ENCODE data around the gene ZNF92. TPM values are rescaled to one million over a fixed set of nuclear protein-coding genes. Genes with fewer than 3 reads are reported as not detected.

ZNF92 gene
- 2.0 and 3.5 TPM in 2 replicates for total RNA-seq

DNA sequence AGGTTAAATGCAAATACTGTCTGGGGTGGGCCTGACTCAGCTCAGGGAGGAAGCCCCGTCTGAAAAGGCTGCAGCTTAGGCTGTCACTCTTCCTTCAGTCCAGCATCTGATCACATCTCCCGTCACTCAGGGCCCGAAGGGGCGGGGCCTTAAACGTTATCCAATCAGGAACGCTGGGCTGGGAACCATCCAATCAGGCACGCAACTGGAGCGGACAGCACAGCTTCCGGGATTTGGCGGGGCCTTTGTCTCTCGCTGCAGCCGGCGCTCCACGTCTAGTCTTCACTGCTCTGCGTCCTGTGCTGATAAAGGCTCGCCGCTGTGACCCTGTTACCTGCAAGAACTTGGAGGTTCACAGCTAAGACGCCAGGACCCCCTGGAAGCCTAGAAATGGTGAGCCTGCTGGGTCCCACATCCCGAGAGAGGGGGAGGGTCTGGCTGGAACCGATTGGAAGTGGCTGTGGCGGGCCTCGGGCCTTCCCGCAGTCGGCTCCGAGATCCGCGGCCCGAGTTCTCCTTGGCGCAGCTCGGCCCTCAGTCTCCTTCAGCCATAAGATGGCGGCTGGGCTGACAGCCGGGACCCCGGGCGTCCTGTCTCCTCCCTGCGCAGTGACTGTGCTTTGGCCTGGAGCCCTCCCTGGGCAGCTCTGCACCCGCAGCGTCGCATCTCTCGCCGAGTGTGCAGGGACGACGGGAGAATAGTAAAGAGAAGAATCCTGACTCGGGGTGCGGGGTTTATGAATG lies at the start of gene ZNF92:
TSS of gene ZNF92 (plus strand) at position 248 of the 744 bp plus-strand sequence. CDS start at position 391, 143 bp downstream.

Measured in myometrial cell (primary cell).